ENCODE data around the gene ODAD3.
"Not testable (repeated sequence)": the region's sequence is repeated elsewhere in the genome, so short reads cannot be mapped to it uniquely, and the experiment has no call there.

Gene ODAD3

DNA sequence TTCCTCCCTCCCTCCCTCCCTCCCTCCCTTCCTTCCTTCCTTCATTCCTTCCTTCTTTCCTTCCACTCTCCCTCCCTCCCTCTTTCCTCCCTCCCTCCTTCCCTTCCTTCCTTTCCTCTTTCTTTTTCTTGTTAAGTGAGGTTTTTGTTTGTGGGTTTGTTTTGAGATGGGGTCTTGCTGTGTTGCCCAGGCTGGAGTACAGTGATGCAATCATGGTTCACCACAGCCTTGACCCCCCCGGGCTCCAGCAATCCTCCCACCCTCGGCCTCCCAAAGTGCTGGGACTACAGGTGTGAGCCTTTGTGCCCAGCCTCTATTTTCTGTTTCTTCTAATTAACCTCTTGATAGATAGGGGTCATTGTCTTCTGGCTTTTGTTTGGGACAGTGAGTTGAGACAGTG lies 26.5 kb upstream of the ODAD3 start:
- in situ Hi-C loops (cut with HindIII; ENCODE audit: low sequenced_read_pairs) = no loop called here

DNA sequence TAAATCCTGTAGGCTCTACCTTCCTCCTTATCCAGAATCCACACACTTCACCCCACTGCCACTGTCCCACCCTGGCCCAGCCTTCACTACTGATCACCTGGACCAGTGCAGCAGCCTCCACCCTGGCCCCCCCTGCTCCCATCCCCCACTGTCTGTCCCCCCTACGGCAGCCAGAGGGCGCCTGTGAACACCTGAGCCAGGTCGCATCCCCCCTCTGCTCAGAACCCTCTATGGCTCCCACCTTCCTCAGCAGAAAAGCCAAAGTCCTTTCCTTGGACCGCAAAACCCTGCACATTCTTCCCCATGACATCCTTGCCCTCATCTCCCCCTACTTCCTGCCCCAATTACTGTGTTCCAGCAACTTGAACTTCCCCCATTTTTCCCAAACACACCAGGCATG lies 25.3 kb upstream of the ODAD3 start:
- in situ Hi-C loops (cut with HindIII; ENCODE audit: low sequenced_read_pairs) = no loop called here

DNA sequence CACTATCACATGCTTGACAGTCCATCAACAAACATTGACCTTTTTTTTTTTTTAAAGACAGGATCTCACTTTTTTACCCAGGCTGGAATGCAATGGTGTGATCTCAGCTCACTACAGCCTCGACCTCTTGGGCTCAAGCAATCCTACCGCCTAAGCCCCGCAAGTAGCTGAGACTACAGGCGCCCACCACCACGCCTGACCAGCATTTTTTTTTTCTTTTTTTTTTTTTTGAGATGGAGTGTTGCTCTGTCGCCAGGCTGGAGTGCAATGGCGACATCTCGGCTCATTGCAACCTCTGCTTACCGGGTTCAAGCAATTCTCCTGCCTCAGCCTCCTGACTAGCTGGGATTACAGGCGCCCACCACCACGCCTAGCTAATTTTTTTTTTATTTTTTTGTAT lies 24.0 kb upstream of the ODAD3 start:
- in situ Hi-C loops (cut with HindIII; ENCODE audit: low sequenced_read_pairs) = not testable (repeated sequence)

DNA sequence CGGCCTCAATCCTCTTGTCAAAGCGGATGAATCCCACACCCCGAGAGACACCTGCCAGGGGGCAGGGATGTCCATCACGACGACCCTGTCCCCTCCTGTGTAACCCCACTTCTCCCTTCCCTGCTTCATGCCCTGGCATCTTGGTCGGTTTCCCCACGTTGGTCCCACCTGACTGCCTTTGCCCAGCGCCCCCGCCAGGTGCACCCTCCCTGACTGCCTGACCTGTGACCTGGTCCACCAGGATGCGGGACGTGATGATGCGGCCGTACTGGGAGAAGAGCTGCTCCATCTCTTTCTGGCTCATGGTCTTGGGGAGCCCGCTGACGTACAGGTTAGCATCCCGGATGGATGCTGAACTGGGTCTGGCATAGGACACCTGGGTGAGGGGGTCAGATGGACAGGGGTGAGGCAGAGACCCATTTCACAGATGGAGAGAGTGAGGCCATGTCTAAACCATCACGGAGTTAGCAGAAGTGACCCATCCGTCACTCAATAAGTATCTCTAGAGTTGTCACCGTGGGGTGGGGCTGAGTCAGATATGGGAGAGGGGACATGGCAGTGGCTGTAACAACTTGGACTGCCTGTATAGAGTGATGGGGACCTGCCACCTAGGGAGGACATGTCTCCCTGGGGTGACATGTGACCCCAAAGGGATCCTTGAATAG lies 23.4 kb upstream of the ODAD3 start:
- in situ Hi-C loops (cut with HindIII; ENCODE audit: low sequenced_read_pairs) = no loop called here

DNA sequence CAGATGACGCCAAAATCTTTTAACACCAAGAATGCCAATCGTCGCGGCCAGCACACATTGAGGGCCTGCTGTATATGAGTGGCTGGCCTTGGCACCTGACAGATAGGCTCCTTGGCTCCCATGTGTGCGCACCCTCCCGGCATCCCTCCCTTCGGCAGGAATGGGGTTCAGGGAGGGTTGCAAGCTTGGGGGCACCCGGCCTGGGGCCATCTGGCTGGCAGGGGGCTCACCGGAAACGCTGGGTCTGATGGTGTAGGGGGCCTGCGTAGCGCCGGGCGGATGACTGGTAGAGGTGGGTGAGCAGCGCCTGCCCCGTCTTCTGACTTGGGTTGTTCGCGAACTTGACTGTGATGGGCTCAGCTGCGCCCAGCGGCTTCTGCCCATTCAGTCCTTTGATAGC lies 22.9 kb upstream of the ODAD3 start:
- in situ Hi-C loops (cut with HindIII; ENCODE audit: low sequenced_read_pairs) = no loop called here

DNA sequence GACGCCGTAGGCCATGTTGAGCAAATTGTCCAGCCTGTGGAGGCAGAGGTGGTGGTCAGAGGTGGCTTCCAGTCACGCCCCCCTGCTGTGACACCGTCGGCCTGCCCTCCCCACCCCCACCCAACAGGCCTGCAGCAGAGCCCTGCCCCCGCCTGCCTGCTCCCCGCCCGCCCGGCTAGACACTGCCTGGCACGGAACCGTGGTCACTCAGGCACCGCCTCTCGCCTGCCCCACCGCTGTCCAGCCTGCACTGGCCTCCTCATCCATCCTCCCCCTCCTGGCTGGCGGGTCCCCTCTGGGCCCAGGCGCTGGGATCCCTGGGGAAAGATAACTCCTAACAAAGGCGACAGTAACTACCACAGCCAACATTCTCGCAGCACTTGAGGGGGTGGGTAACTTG lies 22.2 kb upstream of the ODAD3 start:
- in situ Hi-C loops (cut with HindIII; ENCODE audit: low sequenced_read_pairs) = no loop called here

DNA sequence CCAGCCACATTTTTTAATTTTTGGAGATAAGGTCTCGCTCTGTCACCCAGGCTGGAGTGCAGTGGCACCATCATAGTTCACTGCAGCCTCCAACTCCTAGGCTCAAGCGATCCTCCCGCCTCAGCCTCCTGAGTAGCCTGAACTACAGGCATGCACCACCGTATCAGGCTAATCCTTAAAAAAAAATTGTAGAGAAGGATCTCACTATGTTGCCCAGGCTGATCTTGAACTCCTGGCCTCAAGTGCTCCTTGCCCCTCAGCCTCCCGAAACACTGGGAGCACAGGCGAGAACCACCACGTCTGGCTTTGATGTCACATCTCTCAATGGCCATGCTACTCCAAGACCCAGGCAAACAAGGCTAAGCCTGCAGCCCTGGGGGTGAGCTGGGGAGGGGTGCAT lies 21.7 kb upstream of the ODAD3 start:
- in situ Hi-C loops (cut with HindIII; ENCODE audit: low sequenced_read_pairs) = no loop called here

DNA sequence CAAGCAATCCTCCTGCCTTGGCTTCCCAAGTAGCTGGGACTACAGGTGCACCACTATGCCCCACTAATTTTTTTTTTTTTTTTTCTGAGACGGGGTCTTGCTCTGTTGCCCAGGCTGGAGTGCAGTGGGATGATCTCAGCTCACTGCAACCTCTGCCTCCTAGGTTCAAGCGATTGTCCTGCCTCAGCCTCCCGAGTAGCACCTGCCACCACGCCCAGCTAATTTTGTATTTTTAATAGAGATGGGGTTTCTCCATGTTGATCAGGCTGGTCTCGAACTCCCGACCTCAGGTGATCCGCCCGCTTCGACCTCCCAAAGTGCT lies 20.3 kb upstream of the ODAD3 start:
- in situ Hi-C loops (cut with HindIII; ENCODE audit: low sequenced_read_pairs) = not testable (repeated sequence)

DNA sequence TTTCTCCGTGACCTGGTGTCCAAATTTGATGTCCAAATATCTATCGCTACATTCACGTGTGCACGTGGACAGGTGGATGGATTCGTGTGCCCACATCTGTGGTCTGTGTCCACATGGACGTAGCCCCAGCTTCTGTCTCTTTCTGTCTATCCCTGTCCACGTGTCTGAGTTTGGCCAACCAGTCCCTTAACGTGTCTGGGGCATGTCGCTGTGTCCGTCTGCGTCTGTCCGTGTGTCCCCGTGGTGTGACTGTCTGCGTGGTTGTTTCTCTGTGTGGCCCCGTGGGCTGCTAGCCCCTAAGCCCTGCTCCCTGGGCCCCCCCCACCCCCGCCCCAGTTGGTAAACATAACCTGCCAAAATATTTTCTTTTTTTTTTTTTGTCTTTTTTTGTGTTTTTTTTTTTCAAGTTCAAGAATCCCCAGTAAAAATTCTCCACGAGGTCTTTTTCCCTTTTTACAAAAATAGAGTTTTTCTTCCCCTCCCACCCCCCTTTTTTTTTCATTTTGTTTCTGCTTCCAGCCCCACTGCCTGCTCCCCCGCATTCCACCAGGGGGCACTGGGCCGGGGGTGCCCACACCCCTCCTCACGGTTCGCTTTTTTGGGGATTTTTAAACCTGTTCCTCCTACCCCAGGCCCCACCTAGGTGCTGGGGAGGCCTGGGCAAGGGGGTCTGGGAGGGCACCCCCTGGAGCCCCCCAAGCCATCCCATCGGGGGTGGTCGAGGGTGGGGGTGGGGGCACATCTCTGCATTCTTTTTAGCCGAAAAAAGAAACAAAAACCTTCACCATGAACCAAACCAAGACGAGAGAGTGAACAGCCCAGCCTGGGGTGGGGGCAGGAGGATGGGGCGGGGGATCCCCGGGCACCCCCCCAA lies 18.8 kb upstream of the ODAD3 start:
- in situ Hi-C loops (cut with HindIII; ENCODE audit: low sequenced_read_pairs) = no loop called here

DNA sequence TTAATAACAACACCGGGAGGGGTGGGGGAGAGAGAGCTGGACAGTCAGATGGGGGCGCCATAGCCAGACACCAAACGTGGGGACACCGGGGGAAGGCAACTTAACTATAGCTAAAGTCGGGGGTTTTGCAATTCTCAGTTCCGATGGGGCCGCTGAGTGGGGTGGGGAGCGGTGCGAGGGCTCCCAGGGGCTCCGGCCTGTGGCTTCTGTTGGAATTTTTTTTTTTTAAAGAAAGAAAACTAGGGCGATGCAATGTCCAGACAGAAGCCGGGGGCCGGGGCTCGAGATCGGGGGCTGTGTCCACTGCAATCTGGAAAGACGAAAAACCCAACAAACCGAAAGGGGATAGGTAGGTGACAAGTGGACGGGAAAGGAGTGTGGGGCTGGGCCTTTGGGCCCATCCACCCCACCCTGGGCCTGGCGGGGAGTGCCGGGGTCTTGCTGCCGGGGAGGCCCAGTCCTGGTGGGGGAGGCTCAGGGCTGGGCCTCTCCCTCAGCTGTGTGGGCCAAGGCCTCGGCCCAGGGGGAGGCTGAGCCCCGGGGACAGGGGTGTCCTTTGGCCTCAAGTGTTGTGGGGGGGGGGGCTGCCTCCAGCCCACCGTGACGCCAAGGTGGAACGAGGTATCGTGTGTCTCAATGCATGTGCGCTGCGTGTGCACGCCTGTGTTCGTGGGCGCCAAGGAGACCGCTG lies 17.8 kb upstream of the ODAD3 start:
- in situ Hi-C loops (cut with HindIII; ENCODE audit: low sequenced_read_pairs) = no loop called here

DNA sequence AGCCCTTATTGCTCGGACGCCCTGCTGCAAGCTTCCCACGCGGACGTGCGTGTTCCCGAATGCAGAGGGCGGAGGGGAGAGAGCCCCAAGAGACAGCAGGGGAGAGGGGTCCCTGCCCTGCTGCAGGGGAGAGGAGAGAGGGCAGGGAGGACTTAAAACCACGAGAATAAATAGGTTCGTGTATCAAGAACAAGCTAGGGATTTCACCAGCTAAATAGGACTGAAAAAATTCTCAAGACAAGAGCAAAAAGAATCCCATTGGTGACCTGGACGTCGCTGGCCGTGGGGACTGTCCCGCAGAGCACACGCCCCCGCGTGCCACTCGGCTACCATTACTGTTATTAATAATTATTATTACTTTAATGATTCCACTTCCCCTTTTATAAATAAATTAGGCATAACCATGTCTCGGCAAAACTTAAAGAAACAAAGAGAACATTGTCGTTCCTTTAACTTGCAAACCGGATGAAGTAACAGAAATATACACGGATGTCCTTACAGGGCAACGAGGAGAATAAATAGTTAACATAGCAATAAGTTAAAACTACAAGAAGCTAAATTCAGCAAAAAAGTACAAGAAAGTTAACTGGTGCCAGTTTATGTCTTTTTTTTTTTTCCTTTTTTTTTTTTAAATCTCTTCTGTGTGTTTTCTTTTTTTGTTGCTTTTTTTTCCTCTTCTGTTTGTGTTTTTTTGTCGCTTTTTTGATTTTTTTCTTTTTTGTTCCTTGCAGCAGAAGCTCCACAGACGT lies 17.1 kb upstream of the ODAD3 start:
- in situ Hi-C loops (cut with HindIII; ENCODE audit: low sequenced_read_pairs) = no loop called here

DNA sequence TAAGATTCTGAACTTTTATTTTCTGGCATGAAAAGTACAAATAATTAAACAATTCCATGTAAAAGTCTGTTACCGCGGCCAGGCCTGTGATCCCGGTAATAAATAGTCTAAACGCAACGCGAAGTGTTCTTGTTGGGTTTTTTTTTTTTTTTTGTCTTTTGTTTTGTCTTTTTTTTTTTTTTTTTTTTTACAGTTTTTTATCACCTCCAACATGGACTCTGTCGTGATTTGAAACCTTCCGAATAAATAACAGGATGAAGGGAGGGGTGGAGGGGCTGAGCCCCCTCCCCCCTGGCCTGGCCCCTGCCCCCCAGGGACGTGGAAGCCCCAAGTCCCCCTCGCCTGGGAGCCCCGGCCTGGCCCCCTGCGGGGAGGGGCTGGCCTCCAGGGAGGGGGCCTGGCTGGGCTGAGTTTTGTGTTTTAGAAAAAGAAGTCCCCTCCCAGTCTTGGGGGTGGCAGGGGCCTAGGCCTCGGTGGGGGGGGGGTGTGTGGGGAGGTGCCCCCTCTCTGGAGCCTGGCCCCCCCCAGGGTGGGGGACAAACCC lies 16.5 kb upstream of the ODAD3 start:
- in situ Hi-C loops (cut with HindIII; ENCODE audit: low sequenced_read_pairs) = no loop called here

DNA sequence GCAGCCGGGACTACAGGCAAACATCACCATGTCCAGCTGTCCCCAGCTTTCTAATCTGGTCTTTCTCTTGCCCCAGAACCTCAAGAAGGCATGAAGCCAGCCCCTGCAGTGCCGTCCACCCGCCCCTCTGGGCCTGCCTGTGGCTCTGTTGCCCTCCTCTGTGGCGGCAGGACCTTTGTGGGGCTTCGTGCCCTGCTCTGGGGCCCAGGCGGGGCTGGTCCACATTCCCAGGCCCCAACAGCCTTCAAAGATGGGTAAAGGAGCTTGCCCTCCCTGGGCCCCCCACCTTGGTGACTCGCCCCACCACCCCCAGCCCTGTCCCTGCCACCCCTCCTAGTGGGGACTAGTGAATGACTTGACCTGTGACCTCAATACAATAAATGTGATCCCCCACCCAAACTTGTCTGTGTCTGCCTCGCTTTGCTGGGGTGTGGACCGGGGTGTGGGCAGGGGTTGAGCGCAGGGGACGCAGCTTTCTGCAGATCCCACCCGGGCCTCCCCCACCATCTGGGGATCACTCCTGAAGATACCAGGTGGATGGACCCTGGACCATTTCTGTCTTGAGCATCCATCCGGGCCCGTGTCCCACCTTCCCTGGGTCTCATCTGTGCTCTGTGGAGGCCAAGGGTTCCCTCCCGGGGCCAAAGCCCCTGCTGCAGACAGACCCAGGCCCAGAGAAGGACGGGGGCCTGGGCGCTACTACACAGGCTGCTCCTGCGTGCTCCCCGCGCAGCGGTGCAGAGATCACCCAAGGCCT lies 15.8 kb upstream of the ODAD3 start:
- in situ Hi-C loops (cut with HindIII; ENCODE audit: low sequenced_read_pairs) = no loop called here

DNA sequence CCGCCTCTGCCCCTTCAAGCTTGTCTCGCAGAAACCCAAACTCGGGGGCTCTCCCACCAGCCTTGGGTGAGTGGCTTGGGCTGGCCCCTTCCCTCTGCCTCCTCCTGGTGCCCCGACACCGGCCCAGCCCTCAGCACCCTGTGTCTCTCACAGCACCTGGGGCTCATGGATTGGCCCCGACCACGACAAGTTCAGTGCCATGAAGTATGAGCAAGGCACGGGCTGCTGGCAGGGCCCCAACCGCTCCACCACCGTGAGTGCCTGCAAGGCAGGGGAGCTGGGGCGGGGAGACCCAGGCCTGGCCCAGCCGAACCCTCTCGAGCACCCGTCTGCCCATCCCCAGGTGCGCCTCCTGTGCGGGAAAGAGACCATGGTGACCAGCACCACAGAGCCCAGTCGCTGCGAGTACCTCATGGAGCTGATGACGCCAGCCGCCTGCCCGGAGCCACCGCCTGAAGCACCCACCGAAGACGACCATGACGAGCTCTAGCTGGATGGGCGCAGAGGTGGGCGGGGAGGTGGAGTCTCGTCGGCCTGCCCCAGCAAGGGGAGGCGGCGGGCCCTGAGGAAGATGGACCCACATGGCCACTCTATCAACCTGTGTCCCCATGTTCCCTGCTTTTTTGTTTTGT lies 14.1 kb upstream of the ODAD3 start:
- in situ Hi-C loops (cut with HindIII; ENCODE audit: low sequenced_read_pairs) = no loop called here

DNA sequence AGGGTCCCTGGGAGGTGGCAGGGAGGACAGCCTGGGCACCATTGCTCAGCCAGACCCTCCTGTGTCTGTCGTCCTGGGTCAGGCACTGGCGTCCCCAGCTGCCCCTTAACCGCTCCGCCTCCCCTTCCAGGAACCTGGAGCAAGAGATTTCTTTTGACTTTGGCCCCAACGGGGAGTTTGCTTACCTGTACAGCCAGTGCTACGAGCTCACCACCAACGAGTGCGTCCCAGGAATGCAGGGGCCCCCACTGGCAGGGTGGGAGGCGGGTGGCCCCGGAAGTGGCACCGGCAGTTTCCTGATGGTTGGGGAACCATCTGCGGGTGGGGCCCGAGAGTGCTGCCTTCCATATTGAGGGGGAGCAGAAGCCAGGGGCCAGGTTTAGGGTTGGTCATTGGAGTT lies 13.5 kb upstream of the ODAD3 start:
- in situ Hi-C loops (cut with HindIII; ENCODE audit: low sequenced_read_pairs) = no loop called here

DNA sequence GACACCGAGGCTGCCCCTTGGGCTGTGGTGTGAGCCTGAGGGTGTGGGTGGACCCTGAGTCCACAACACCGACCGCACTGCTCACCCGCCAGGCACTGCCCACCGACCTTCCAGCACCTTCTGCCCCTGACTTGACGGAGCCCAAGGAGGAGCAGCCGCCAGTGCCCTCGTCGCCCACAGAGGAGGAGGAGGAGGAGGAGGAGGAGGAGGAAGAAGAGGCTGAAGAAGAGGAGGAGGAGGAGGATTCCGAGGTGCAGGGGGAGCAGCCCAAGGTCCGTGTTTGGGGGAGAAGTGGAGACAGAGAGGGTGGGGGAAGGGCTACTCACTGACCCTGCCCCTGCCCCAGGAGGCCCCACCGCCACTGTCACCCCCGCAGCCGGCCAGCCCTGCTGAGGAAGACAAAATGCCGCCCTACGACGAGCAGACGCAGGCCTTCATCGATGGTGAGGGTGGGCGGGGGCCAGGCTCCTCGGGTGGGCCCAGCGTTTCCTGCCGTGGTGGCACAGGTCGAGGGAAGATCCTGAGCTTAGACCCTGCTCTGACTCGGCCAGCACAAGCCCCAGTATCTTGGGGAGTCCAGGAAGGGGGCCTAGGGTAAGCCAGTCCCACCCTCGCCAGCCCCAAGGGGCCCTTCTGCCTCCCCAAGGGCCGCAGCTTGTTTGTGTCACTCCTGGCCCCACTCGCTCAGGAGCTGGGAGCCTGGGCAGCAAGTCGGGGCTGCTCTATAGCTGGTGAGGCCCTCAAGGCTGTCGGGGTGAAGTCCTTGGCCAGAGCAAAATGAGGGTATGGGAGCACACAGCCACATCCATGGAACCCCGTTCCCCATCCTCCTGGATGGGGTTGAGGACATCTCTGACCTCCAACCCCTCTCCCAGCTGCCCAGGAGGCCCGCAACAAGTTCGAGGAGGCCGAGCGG lies 12.7 kb upstream of the ODAD3 start:
- in situ Hi-C loops (cut with HindIII; ENCODE audit: low sequenced_read_pairs) = no loop called here

DNA sequence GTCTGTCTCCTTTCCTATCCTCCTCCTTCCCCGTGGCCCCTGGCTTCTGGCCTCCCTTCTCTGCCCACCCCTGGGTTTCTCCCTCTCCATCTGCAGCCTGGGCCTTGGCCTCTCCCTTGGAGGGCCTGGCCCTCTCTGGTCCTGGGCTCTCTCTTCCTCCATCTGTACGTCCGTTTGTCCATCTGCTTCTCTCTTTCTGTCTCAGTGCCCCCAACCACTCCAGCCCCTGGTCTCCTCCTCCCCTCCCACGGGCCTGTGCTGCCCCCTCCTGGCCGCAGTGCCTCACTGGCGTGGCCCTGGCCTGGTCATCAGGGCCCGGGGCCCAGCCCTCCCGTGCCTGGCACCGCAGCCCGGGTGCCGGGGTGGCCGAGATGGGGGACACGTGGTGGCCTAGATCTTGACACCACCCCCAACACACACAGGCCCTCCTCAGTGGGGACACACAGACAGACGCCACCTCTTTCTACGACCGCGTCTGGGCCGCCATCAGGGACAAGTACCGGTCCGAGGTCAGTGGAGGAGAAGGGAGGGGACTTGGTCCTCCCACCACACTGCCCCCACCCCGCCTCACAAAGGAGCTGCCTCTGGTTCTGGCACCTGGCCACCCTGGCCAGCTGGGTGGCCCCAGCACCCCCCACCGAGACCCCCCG lies 11.9 kb upstream of the ODAD3 start:
- in situ Hi-C loops (cut with HindIII; ENCODE audit: low sequenced_read_pairs) = no loop called here

DNA sequence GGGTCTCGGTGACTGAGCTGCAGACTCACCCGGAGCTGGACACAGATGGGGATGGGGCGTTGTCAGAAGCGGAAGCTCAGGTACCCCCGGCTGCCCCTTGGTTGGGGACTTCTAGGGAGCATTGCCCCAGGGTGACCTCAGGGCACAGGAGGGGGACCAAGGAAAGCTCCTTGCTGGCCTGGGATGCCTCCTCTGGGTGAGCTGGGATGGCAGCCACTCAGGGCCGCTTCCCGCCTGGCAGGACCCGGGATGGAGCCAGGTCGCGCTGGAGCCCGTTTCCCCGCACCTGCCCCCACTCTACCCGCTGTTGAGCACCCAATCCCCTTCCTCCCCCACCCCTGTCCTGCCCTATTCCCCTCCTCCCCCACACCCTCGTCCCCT lies 11.3 kb upstream of the ODAD3 start:
- in situ Hi-C loops (cut with HindIII; ENCODE audit: low sequenced_read_pairs) = no loop called here

Measured in endothelial cell of hepatic sinusoid (primary cell).